ENCODE data around the gene NEU2. TPM values are rescaled to one million over a fixed set of nuclear protein-coding genes. Genes with fewer than 3 reads are reported as not detected.

NEU2 gene
- total and polyA plus RNA-seq, 2 of the 13 experiments (the other 11 are each of a cell fraction or from before 2014, with no cell fraction given): not detected

GRCh38 chr2:233063269-233063975 lies 30.9 kb downstream of the NEU2 start (continued):
- TF ChIP-seq NFAT5 (CRISPR knock-in tag; IDR thresholded peaks at IDR 0.05) (no peak), ZBTB42 (CRISPR knock-in tag; IDR thresholded peaks at IDR 0.05) (peak; percentile 89; the same call in 1 of the 2 replicates), DNMT3B (CRISPR knock-in tag; conservative IDR thresholded peaks at IDR 0.05) (no peak), ARID2 (CRISPR knock-in tag; IDR thresholded peaks at IDR 0.05; ENCODE audit: borderline replicate concordance) (no peak), MBNL3 (CRISPR knock-in tag; conservative IDR thresholded peaks at IDR 0.05) (no peak), CEBPZ (IDR thresholded peaks at IDR 0.05; ENCODE audit: low read length) (no peak), NR2C2 (CRISPR knock-in tag; IDR thresholded peaks at IDR 0.05; ENCODE audit: borderline replicate concordance) (peak; percentile 25; the same call in 1 of the 2 replicates), SMYD3 (CRISPR knock-in tag; IDR thresholded peaks at IDR 0.05) (0 out of 2 replicates have a peak, but pooled peaks have one; percentile 50), ZNF160 (CRISPR knock-in tag; IDR thresholded peaks at IDR 0.05) (no peak), GFI1 (CRISPR knock-in tag; IDR thresholded peaks at IDR 0.05; ENCODE audit: borderline replicate concordance) (peak; percentile 94), ZFYVE20 (CRISPR knock-in tag; IDR thresholded peaks at IDR 0.05; ENCODE audit: borderline replicate concordance, low read depth) (no peak), CCDC6 (CRISPR knock-in tag; IDR thresholded peaks at IDR 0.05) (no peak; the same call in 1 of the 2 replicates), MYNN (CRISPR knock-in tag; IDR thresholded peaks at IDR 0.05; ENCODE audit: low read depth) (no peak), MLLT10 (CRISPR knock-in tag; IDR thresholded peaks at IDR 0.05) (no peak), ZNF44 (CRISPR knock-in tag; IDR thresholded peaks at IDR 0.05) (peak; percentile 89), ZNF619 (CRISPR knock-in tag; IDR thresholded peaks at IDR 0.05) (peak; percentile 67; the same call in 1 of the 2 replicates), ZNF703 (CRISPR knock-in tag; IDR thresholded peaks at IDR 0.05; ENCODE audit: borderline replicate concordance) (no peak; the same call in 1 of the 2 replicates), ZNF317 (CRISPR knock-in tag; IDR thresholded peaks at IDR 0.05) (peak; percentile 86), CEBPG (CRISPR knock-in tag; IDR thresholded peaks at IDR 0.05) (peak; percentile 53), ERF (CRISPR knock-in tag; IDR thresholded peaks at IDR 0.05) (peak; percentile 99), CHD4 (IDR thresholded peaks at IDR 0.05; ENCODE audit: borderline replicate concordance, low read length) (peak; percentile 59; the same call in 1 of the 2 replicates), KLF6 (CRISPR knock-in tag; IDR thresholded peaks at IDR 0.05) (peak; percentile 64; the same call in 1 of the 2 replicates), RFX1 (IDR thresholded peaks at IDR 0.05) (no peak), CBX5 (CRISPR knock-in tag; IDR thresholded peaks at IDR 0.05; ENCODE audit: borderline replicate concordance) (peak; percentile 96)

Data from HepG2 (cell line).